Ishikawa (cell line): ENCODE data around the gene CBX8.

Experiments
- CEBPB ChIP-seq: IDR thresholded peaks from 2 replicates; pipeline ENCODE4 v1.6.1; 2012
- CREB1 ChIP-seq: IDR thresholded peaks from 2 replicates; pipeline ENCODE4 v1.6.1; 2012; ENCODE audit warnings: low read depth
- EGR1 ChIP-seq: IDR thresholded peaks from 2 replicates; pipeline ENCODE4 v1.6.1; 2012
- EP300 ChIP-seq: IDR thresholded peaks from 2 replicates; pipeline ENCODE4 v1.6.1; 2012; ENCODE audit warnings: borderline replicate concordance
- FOXM1 ChIP-seq: IDR thresholded peaks from 2 replicates; pipeline ENCODE4 v1.6.1; 2012; ENCODE audit warnings: low read depth, borderline replicate concordance
- MAX ChIP-seq: IDR thresholded peaks from 2 replicates; pipeline ENCODE4 v1.6.1; 2012
- NFIC ChIP-seq: IDR thresholded peaks from 2 replicates; pipeline ENCODE4 v1.6.1; 2012
- RAD21 ChIP-seq: IDR thresholded peaks from 2 replicates; pipeline ENCODE4 v1.6.1; 2012; ENCODE audit warnings: low read depth
- REST ChIP-seq: IDR thresholded peaks from 2 replicates; pipeline ENCODE4 v1.6.1; 2012; ENCODE audit warnings: low read depth, mild to moderate bottlenecking
- TAF1 ChIP-seq: IDR thresholded peaks from 2 replicates; pipeline ENCODE4 v1.6.1; 2012; ENCODE audit warnings: low read depth, mild to moderate bottlenecking
- TEAD4 ChIP-seq: IDR thresholded peaks from 2 replicates; pipeline ENCODE4 v1.6.1; 2012
- USF1 ChIP-seq: IDR thresholded peaks from 2 replicates; pipeline ENCODE4 v1.6.1; 2012
- YY1 ChIP-seq: IDR thresholded peaks from 2 replicates; pipeline ENCODE4 v1.6.1; 2012; ENCODE audit warnings: low read depth
- ZBTB7A ChIP-seq: IDR thresholded peaks from 2 replicates; pipeline ENCODE4 v1.6.1; 2012; ENCODE audit warnings: low read depth

GRCh38 chr17:79792341-79792871 lies 4.5 kb downstream of the CBX8 start:
- TF ChIP-seq RAD21 (no peak), TAF1 (no peak), FOXM1 (no peak), MAX (no peak), NFIC (no peak), REST (no peak), CREB1 (no peak), TEAD4 (no peak), EGR1 (no peak), CEBPB (no peak), EP300 (no peak), USF1 (no peak), ZBTB7A (no peak), YY1 (no peak)
